ENCODE results near the gene ANKS1B. TPM values are rescaled to one million over a fixed set of nuclear protein-coding genes. Genes with fewer than 3 reads are reported as not detected.

Gene ANKS1B
- total RNA-seq, 4 donors from 2014 or later = 16.6 to 62.6 (median 40.2) TPM

GRCh38 chr12:99224237-99224636 is 760.5 kb downstream of the ANKS1B start:
- H3K27me3 ChIP-seq = peaks cover 0 to 3% of the 10 kb centered on the region in 2 donors
- no peak overlapping the region for H3K27ac ChIP-seq

DNA sequence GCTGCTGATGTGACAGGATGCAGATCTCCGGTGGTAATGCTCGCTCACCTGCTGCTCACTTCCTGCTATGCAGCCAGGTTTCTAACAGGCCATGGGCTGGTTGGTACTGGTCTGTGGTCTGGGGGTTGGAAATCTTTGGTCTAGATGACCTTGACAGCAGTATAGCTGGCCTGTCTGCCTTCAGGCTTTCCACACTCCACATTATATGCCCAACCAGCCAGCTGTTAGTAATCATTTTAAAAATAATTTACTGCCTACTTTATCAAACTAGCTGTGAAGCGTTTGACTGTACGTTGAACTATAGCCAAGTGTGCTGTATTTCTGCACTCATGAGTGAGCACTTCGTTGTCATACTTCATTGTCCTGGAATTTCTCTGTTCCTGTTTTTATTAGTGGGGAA is 761.2 kb downstream of the ANKS1B start:
- H3K27ac ChIP-seq = no peak overlapping the region
- no peaks in the 10 kb centered on the region for H3K4me1 ChIP-seq
- H3K4me3 ChIP-seq = no peak overlapping the region
- TF ChIP-seq CTCF (IDR thresholded peaks at IDR 0.05) (no peak), POLR2A (IDR thresholded peaks at IDR 0.05) (no peak)
- no peaks in the 10 kb centered on the region for H3K36me3 ChIP-seq
- DNase-seq = no peak
- intact Hi-C loops (cut with DNase I; ENCODE audit: low total_unique reads) = no loop called here
- H3K27me3 ChIP-seq = peaks cover 0 to 3% of the 10 kb centered on the region in 2 donors
- H3K9me3 ChIP-seq = no peaks in the 10 kb centered on the region

More at GRCh38 chr12:99224237-99224636, 760.5 kb downstream of the ANKS1B start:
- intact Hi-C loops (cut with DNase I; ENCODE audit: low total_unique reads) = no loop called here
- no peak overlapping the region for H3K4me3 ChIP-seq
- TF ChIP-seq POLR2A (IDR thresholded peaks at IDR 0.05) = no peak
- no peak for TF ChIP-seq CTCF (IDR thresholded peaks at IDR 0.05)
- no peaks in the 10 kb centered on the region for H3K4me1 ChIP-seq
- DNase-seq = no peak
- no peaks in the 10 kb centered on the region for H3K36me3 ChIP-seq
- no peaks in the 10 kb centered on the region for H3K9me3 ChIP-seq

- DNase-seq = no peak
- no peak overlapping the region for H3K27ac ChIP-seq
- TF ChIP-seq POLR2A (IDR thresholded peaks at IDR 0.05) = no peak
- no peak for TF ChIP-seq CTCF (IDR thresholded peaks at IDR 0.05)
- intact Hi-C loops (cut with DNase I; ENCODE audit: low total_unique reads) = no loop called here
- no peak overlapping the region for H3K4me3 ChIP-seq
- no peaks in the 10 kb centered on the region for H3K9me3 ChIP-seq
- H3K4me1 ChIP-seq = no peaks in the 10 kb centered on the region
- no peaks in the 10 kb centered on the region for H3K27me3 ChIP-seq
- no peaks in the 10 kb centered on the region for H3K36me3 ChIP-seq
Observed at GRCh38 chr12:99213047-99213446, 771.7 kb downstream of the ANKS1B start.

DNA sequence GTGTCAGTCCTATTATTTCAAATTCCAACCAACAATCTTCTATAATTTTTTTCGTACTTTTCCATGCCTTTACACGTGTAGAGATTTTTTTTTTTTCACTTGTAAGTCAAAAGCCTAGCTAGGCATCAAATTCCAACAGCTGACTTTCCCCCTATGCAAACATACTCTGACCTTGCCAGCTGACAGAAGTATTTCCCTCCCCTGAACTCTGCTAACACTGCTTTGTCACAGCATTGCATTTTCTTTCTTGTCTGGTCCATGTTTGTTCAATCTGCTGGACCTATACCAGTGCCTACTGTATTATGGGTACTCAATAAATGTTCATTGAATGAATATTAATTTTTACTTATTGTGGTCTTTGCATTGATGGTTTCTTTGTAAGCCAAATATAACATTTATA is 772.5 kb downstream of the ANKS1B start:
- no peak overlapping the region for H3K4me3 ChIP-seq
- no peak for TF ChIP-seq CTCF (IDR thresholded peaks at IDR 0.05)
- TF ChIP-seq POLR2A (IDR thresholded peaks at IDR 0.05) = no peak
- no peaks in the 10 kb centered on the region for H3K36me3 ChIP-seq
- no peaks in the 10 kb centered on the region for H3K9me3 ChIP-seq
- intact Hi-C loops (cut with DNase I; ENCODE audit: low total_unique reads) = no loop called here
- H3K27me3 ChIP-seq = no peaks in the 10 kb centered on the region
- no peak overlapping the region for H3K27ac ChIP-seq
- H3K4me1 ChIP-seq = no peaks in the 10 kb centered on the region
- no peak for DNase-seq

- intact Hi-C loops (cut with DNase I; ENCODE audit: low total_unique reads) = no loop called here
- no peaks in the 10 kb centered on the region for H3K9me3 ChIP-seq
- no peak overlapping the region for H3K27ac ChIP-seq
- DNase-seq = no peak
- TF ChIP-seq POLR2A (IDR thresholded peaks at IDR 0.05) = no peak
- no peak overlapping the region for H3K4me3 ChIP-seq
- no peaks in the 10 kb centered on the region for H3K27me3 ChIP-seq
- no peaks in the 10 kb centered on the region for H3K36me3 ChIP-seq
- H3K4me1 ChIP-seq = no peaks in the 10 kb centered on the region
Observed at GRCh38 chr12:99205111-99205510, 779.6 kb downstream of the ANKS1B start.
